HepG2 (cell line): ENCODE results near the gene SOAT2. TPM values are rescaled to one million over a fixed set of nuclear protein-coding genes. Genes with fewer than 3 reads are reported as not detected.

Experiments
- AGO2 ChIP-seq: fragments of 200-400 bp; formaldehyde crosslinking; optimal IDR thresholded peaks from 2 replicates; pipeline ENCODE3; 2017; ENCODE audit warnings: mild to moderate bottlenecking, low read depth, low read length, moderate library complexity
- AHR ChIP-seq: IDR thresholded peaks from 2 replicates; pipeline ENCODE4 v1.6.1; 2018; ENCODE audit warnings: missing genetic modification reagents, missing compliant biosample characterization
- HNRNPUL1 ChIP-seq: fragments of 200-400 bp; formaldehyde crosslinking; IDR thresholded peaks from 2 replicates; pipeline ENCODE4 v1.6.1; 2017; ENCODE audit warnings: low read depth, mild to moderate bottlenecking, low read length, moderate library complexity
- LRRFIP1 ChIP-seq: sonication (generic); formaldehyde crosslinking; conservative IDR thresholded peaks from 2 replicates; pipeline ENCODE4 v1.4.0; 2020; ENCODE audit warnings: missing genetic modification reagents
- NR2C2 ChIP-seq: sonication (generic); formaldehyde crosslinking; IDR thresholded peaks from 2 replicates; pipeline ENCODE4 v1.4.0; 2020; ENCODE audit warnings: missing genetic modification reagents, mild to moderate bottlenecking, moderate library complexity, borderline replicate concordance
- SNAPC4 ChIP-seq: sonication (generic); formaldehyde crosslinking; IDR thresholded peaks from 2 replicates; pipeline ENCODE4 v1.4.0; 2020; ENCODE audit warnings: mild to moderate bottlenecking, missing genetic modification reagents
- SNAPC5 ChIP-seq: sonication (generic); formaldehyde crosslinking; IDR thresholded peaks from 2 replicates; pipeline ENCODE4 v1.8.1; 2023; ENCODE audit warnings: mild to moderate bottlenecking, missing genetic modification reagents, borderline replicate concordance
- SYNCRIP ChIP-seq: fragments of 200-400 bp; formaldehyde crosslinking; IDR thresholded peaks from 2 replicates; pipeline ENCODE4 v1.6.1; 2018; ENCODE audit warnings: mild to moderate bottlenecking, low read depth, low read length; ENCODE audit not compliant: insufficient read depth
- TAF15 ChIP-seq: fragments of 200-400 bp; formaldehyde crosslinking; IDR thresholded peaks from one replicate; pipeline ENCODE4 v1.6.1; 2018; ENCODE audit warnings: mild to moderate bottlenecking, low read depth, low read length; ENCODE audit not compliant: poor library complexity, severe bottlenecking
- ZEB1 ChIP-seq: IDR thresholded peaks from 2 replicates; pipeline ENCODE4 v1.6.1; 2012; ENCODE audit warnings: mild to moderate bottlenecking, low read depth, inconsistent platforms; ENCODE audit not compliant: insufficient replicate concordance
- ZNF619 ChIP-seq: sonication (generic); formaldehyde crosslinking; IDR thresholded peaks from 2 replicates; pipeline ENCODE4 v1.4.0; 2020; ENCODE audit warnings: mild to moderate bottlenecking, missing genetic modification reagents
- ZNF883 ChIP-seq: sonication (generic); formaldehyde crosslinking; IDR thresholded peaks from 2 replicates; pipeline ENCODE4 v1.5.1; 2020; ENCODE audit warnings: mild to moderate bottlenecking, missing genetic modification reagents; ENCODE audit errors: not compliant biosample characterization
- polyA plus RNA-seq, 8 experiments: library from polyadenylated mRNA; depleted of rRNA in 3 of 8; stranded (reverse) in 7 of 8; unstranded in 1 of 8; fragments of >200 nt; fragmentation: Illumina TruSeq in 4 of 8; extraction: Trizol in 4 of 8; gene quantifications; 2 replicates each; pipeline versions ENCODE4 v1.2.1 to v1.2.3, GENCODE V29; 2011 to 2016; ENCODE audit warnings: low read depth in 4 of 8, missing spikeins in 1 of 8, mixed read lengths in 1 of 8; ENCODE audit not compliant: insufficient read depth in 1 of 8
- total RNA-seq, 5 experiments: library from RNA; depleted of rRNA; stranded (reverse); fragments of >200 nt; fragmentation: Illumina TruSeq; extraction: Trizol; gene quantifications; 2 replicates each; pipeline ENCODE4 v1.2.3, GENCODE V29; 2016; ENCODE audit warnings: low read depth in 1 of 5
- TF ChIP-seq, protein P1 (sequence below): IDR thresholded peaks from 2 replicates; pipeline ENCODE4 v1.6.1; 2016; ENCODE audit warnings: missing genetic modification reagents, missing compliant biosample characterization
- TF ChIP-seq, protein P2 (sequence below): sonication (generic); formaldehyde crosslinking; IDR thresholded peaks from 2 replicates; pipeline ENCODE4; 2020; ENCODE audit warnings: missing genetic modification reagents, mild to moderate bottlenecking, borderline replicate concordance
- TF ChIP-seq, protein P3 (sequence below): IDR thresholded peaks from 2 replicates; pipeline ENCODE4 v1.6.1; 2018; ENCODE audit warnings: missing genetic modification reagents

Gene SOAT2
- total and polyA plus RNA-seq, 2 of the 13 experiments (the other 11 are each of a cell fraction or from before 2014, with no cell fraction given) = 14.9 to 108 TPM

GRCh38 chr12:53060721-53061276 lies 42.5 kb upstream of the SOAT2 start (continued):
- 0 out of 2 replicates have a peak, but pooled peaks have one; percentile 22 for TF ChIP-seq SNAPC4 (CRISPR knock-in tag)
- no peak for TF ChIP-seq HNRNPUL1
- TF ChIP-seq ZNF619 (CRISPR knock-in tag) = no peak
- TF ChIP-seq, protein P1, sequence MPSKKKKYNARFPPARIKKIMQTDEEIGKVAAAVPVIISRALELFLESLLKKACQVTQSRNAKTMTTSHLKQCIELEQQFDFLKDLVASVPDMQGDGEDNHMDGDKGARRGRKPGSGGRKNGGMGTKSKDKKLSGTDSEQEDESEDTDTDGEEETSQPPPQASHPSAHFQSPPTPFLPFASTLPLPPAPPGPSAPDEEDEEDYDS (CRISPR knock-in tag) = no peak
- TF ChIP-seq, protein P2, sequence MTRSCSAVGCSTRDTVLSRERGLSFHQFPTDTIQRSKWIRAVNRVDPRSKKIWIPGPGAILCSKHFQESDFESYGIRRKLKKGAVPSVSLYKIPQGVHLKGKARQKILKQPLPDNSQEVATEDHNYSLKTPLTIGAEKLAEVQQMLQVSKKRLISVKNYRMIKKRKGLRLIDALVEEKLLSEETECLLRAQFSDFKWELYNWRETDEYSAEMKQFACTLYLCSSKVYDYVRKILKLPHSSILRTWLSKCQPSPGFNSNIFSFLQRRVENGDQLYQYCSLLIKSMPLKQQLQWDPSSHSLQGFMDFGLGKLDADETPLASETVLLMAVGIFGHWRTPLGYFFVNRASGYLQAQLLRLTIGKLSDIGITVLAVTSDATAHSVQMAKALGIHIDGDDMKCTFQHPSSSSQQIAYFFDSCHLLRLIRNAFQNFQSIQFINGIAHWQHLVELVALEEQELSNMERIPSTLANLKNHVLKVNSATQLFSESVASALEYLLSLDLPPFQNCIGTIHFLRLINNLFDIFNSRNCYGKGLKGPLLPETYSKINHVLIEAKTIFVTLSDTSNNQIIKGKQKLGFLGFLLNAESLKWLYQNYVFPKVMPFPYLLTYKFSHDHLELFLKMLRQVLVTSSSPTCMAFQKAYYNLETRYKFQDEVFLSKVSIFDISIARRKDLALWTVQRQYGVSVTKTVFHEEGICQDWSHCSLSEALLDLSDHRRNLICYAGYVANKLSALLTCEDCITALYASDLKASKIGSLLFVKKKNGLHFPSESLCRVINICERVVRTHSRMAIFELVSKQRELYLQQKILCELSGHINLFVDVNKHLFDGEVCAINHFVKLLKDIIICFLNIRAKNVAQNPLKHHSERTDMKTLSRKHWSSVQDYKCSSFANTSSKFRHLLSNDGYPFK (CRISPR knock-in tag) = no peak
- no peak for TF ChIP-seq TAF15
- TF ChIP-seq AGO2 = peak; percentile 69
- TF ChIP-seq ZEB1 = no peak
- no peak for TF ChIP-seq LRRFIP1 (CRISPR knock-in tag)
- no peak for TF ChIP-seq NR2C2
- TF ChIP-seq, protein P3, sequence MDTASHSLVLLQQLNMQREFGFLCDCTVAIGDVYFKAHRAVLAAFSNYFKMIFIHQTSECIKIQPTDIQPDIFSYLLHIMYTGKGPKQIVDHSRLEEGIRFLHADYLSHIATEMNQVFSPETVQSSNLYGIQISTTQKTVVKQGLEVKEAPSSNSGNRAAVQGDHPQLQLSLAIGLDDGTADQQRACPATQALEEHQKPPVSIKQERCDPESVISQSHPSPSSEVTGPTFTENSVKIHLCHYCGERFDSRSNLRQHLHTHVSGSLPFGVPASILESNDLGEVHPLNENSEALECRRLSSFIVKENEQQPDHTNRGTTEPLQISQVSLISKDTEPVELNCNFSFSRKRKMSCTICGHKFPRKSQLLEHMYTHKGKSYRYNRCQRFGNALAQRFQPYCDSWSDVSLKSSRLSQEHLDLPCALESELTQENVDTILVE (CRISPR knock-in tag) = no peak
- TF ChIP-seq AHR = 0 out of 2 replicates have a peak, but pooled peaks have one; percentile 8
- no peak for TF ChIP-seq SNAPC5 (CRISPR knock-in tag)
- no peak for TF ChIP-seq ZNF883 (CRISPR knock-in tag)
- TF ChIP-seq SYNCRIP = no peak
